Astrocyte (in vitro differentiated cells and primary cell): ENCODE results near the gene PREX1. TPM values are rescaled to one million over a fixed set of nuclear protein-coding genes. Genes with fewer than 3 reads are reported as not detected.

ENCODE experiments used
- DNase-seq: peaks from one replicate; pipeline ENCODE4 v3.0.0-alpha.2; 2010; ENCODE audit warnings: low read depth
- FAIRE-seq: peaks from 2 replicates; lab custom pipeline; 2011; peaks lifted over from hg19 to GRCh38; lab: Jason Lieb, UNC
- H2AFZ ChIP-seq: 2 replicates; pipeline ENCODE4 v1.6.0; 2012; ENCODE audit warnings: low read depth, low read length, inconsistent platforms
- H3K27ac ChIP-seq: 2 replicates; pipeline ENCODE4 v1.5.1; 2011; ENCODE audit warnings: low read depth, low read length, inconsistent platforms
- H3K27me3 ChIP-seq: 2 replicates; pipeline ENCODE4 v1.6.0; 2011; ENCODE audit warnings: low read length, inconsistent platforms; ENCODE audit not compliant: insufficient read depth
- H3K36me3 ChIP-seq: 2 replicates; pipeline ENCODE4 v1.5.1; 2011; ENCODE audit warnings: low read length, inconsistent platforms; ENCODE audit not compliant: insufficient read depth
- H3K4me1 ChIP-seq: 2 replicates; pipeline ENCODE4 v1.5.1; 2011; ENCODE audit warnings: low read length, inconsistent platforms; ENCODE audit not compliant: insufficient read depth
- H3K4me2 ChIP-seq: 2 replicates; pipeline ENCODE4 v1.6.0; 2012; ENCODE audit warnings: low read length, inconsistent platforms
- H3K4me3 ChIP-seq: 2 replicates; pipeline ENCODE4 v1.5.1; 2011; ENCODE audit warnings: low read depth, mild to moderate bottlenecking, low read length, inconsistent platforms; ENCODE audit not compliant: insufficient read depth
- H3K79me2 ChIP-seq: 2 replicates; pipeline ENCODE4 v1.6.0; 2012; ENCODE audit warnings: mild to moderate bottlenecking, low read length, inconsistent platforms; ENCODE audit not compliant: insufficient read depth
- H3K9ac ChIP-seq: 2 replicates; pipeline ENCODE4 v1.6.0; 2012; ENCODE audit warnings: mild to moderate bottlenecking, low read length, inconsistent platforms
- H3K9me3 ChIP-seq: 2 replicates; pipeline ENCODE4 v1.5.1; 2012; ENCODE audit warnings: low read depth, mild to moderate bottlenecking, low read length, inconsistent platforms; ENCODE audit not compliant: insufficient read depth
- H4K20me1 ChIP-seq: 2 replicates; pipeline ENCODE4 v1.6.0; 2012; ENCODE audit warnings: low read length, inconsistent platforms; ENCODE audit not compliant: insufficient read depth
- H3K27ac Mint-ChIP-seq: one replicate; pipeline ENCODE4 v1.8.0; 2021; ENCODE audit warnings: mild to moderate bottlenecking, mixed read lengths; ENCODE audit not compliant: unreplicated experiment
- H3K27me3 Mint-ChIP-seq: one replicate; pipeline ENCODE4 v1.8.0; 2021; ENCODE audit warnings: low read depth, mixed read lengths; ENCODE audit not compliant: unreplicated experiment
- H3K36me3 Mint-ChIP-seq: one replicate; pipeline ENCODE4 v1.8.0; 2021; ENCODE audit warnings: low read depth, mixed read lengths; ENCODE audit not compliant: unreplicated experiment
- H3K4me1 Mint-ChIP-seq: one replicate; pipeline ENCODE4 v1.8.0; 2021; ENCODE audit warnings: low read depth, mixed read lengths; ENCODE audit not compliant: unreplicated experiment
- H3K4me3 Mint-ChIP-seq: one replicate; pipeline ENCODE4 v1.8.0; 2021; ENCODE audit warnings: mild to moderate bottlenecking, moderate library complexity, mixed read lengths; ENCODE audit not compliant: unreplicated experiment
- H3K9me3 Mint-ChIP-seq: one replicate; pipeline ENCODE4 v1.8.0; 2021; ENCODE audit warnings: mild to moderate bottlenecking, mixed read lengths; ENCODE audit not compliant: unreplicated experiment
- CTCF ChIP-seq: IDR thresholded peaks from 2 replicates; pipeline ENCODE4 v1.5.1; 2011; ENCODE audit warnings: low read depth, mild to moderate bottlenecking, inconsistent platforms, low read length, moderate library complexity; ENCODE audit not compliant: insufficient read depth
- EZH2 ChIP-seq: IDR thresholded peaks from 2 replicates; pipeline ENCODE4 v1.6.1; 2012; ENCODE audit warnings: mild to moderate bottlenecking, low read length, inconsistent platforms; ENCODE audit not compliant: insufficient read depth
- total RNA-seq: library from RNA; stranded (reverse); gene quantifications from 2 replicates; pipeline ENCODE4 v1.2.1, GENCODE V29; 2021

PREX1 gene
- total RNA-seq, 1 donor from 2014 or later: 3.5 TPM

GRCh38 chr20:48723308-48724264 lies 104.2 kb downstream of the PREX1 start:
- Histone ChIP-seq H3K4me1 (peaks cover 27% of the 10 kb centered on the region), H3K4me2 (peak overlapping the region; percentile 59), H3K4me3 (no peak overlapping the region), H4K20me1 (peaks cover 21% of the 10 kb centered on the region), H3K9me3 (no peaks in the 10 kb centered on the region), H3K79me2 (no peaks in the 10 kb centered on the region), H3K36me3 (no peaks in the 10 kb centered on the region), H3K9ac (peak overlapping the region; percentile 5), H2AFZ (no peak overlapping the region), H3K27ac (peak overlapping the region; percentile 21), H3K27me3 (no peaks in the 10 kb centered on the region)
- no peak overlapping the region for H3K27ac Mint-ChIP-seq
- FAIRE-seq: no peak
- no peak overlapping the region for H3K4me3 Mint-ChIP-seq
- H3K4me1 Mint-ChIP-seq: no peaks in the 10 kb centered on the region
- peaks cover 4% of the 10 kb centered on the region for H3K27me3 Mint-ChIP-seq
- no peaks in the 10 kb centered on the region for H3K36me3 Mint-ChIP-seq
- H3K9me3 Mint-ChIP-seq: peaks cover 4% of the 10 kb centered on the region
- TF ChIP-seq EZH2 (no peak), CTCF (peak; percentile 3)
- DNase-seq: no peak

DNA sequence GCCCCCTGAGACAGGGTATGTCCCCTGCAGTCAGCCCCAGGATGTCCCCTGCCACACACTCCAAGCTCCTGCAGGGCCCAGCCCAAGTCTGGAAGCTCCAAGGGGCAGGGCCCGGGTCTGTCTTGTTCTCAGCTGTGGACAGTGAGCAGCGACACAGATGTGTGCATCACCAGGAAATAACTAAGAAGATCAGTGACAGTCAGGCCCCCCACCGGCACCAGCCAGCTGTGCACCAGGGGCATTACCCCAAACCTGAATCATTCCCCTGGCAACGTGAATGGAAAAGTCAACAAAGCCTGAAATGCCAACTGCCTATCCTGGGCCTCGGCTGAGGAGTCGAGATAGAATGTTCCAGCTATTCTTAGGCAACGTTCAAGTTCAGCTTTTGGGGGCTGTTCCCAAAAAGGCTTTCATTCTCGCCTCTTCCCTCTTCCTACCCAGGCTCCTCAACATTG lies 105.0 kb downstream of the PREX1 start:
- peak overlapping the region; percentile 59 for H3K4me2 ChIP-seq
- no peaks in the 10 kb centered on the region for H3K36me3 ChIP-seq
- FAIRE-seq: no peak
- no peaks in the 10 kb centered on the region for H3K79me2 ChIP-seq
- Mint-ChIP-seq H3K27me3 (peaks cover 4% of the 10 kb centered on the region), H3K4me3 (no peak overlapping the region), H3K27ac (no peak overlapping the region), H3K4me1 (no peaks in the 10 kb centered on the region), H3K36me3 (no peaks in the 10 kb centered on the region), H3K9me3 (peaks cover 4% of the 10 kb centered on the region)
- peaks cover 21% of the 10 kb centered on the region for H4K20me1 ChIP-seq
- H3K27me3 ChIP-seq: no peaks in the 10 kb centered on the region
- peak; percentile 19 for DNase-seq
- peak overlapping the region; percentile 33 for H3K9ac ChIP-seq
- peaks cover 27% of the 10 kb centered on the region for H3K4me1 ChIP-seq
- H3K4me3 ChIP-seq: no peak overlapping the region
- no peaks in the 10 kb centered on the region for H3K9me3 ChIP-seq
- no peak for TF ChIP-seq EZH2
- TF ChIP-seq CTCF: no peak
- H3K27ac ChIP-seq: peak overlapping the region; percentile 35
- H2AFZ ChIP-seq: no peak overlapping the region
